Fibroblast of skin of left biceps (primary cell): Measurements from ENCODE around the gene OLR1.

Experiments used
- DNase-seq, 2 experiments: peaks; one replicate each; pipeline ENCODE4 v3.0.0-alpha.2; 2013; ENCODE audit warnings: low read depth in 2 of 2

The OLR1 gene

GRCh38 chr12:10153271-10154144 is 18.4 kb downstream of the OLR1 start:
- peak; percentile 32 to 33 for DNase-seq

GRCh38 chr12:10151621-10152020 is 20.3 kb downstream of the OLR1 start:
- no peak for DNase-seq

DNA sequence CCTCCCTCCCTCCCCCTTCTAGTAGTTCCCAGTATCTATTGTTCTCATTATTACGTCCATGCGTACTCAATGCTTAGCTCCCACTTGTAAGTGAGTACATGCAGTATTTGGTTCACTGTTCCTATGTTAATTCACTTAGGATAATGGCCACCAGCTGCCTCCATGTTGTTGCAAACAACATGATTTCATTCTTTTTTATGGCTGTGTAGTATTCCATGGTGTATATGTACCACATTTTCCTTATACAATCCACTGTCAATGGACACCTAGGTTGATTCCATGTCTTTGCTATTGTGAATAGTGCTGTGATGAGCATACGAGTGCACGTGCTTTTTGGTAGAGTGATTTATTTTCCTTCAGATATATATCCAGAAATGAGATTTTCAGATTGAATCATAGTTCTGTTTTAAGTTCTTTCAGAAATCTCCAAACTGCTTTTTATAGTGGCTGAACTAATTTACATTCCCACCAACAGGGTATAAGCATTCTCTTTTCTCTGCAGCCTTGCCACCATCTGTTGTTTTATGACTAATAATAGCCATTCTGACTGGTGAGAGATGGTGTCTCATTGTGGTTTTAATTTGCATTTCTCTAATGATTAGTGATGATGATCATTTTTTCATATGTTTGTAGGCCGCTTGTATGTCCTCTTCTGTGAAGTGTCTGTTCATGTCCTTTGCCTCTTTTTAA is 24.1 kb downstream of the OLR1 start:
- DNase-seq, result no peak

DNA sequence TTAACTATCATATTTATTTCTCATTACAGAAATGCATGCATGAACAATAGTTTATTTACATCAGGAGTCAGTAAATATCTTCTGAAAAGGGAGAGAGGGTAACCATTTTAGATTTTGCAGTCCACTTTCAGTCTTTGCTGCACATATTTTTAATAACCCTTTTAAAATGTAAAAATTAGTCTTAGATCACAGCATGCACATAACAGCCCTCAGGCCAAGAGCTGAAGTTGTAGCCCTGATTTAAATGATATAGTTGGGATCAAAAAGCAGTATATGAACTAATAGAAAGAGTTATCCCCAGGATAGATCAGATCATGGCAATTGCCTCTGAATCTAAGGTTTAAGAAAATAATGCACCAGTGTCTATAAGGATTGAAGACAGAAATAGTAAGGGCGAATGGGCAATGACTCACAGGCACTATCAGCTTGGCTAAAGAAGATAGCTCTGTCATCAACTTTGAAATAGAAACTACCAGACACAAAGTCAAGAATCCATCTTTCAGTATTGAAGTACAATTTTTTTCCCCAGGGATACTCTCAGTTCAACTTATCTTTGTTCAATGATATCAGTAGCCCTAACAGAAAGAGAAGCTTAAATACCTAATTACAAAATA is 28.8 kb downstream of the OLR1 start:
- no peak for DNase-seq

DNA sequence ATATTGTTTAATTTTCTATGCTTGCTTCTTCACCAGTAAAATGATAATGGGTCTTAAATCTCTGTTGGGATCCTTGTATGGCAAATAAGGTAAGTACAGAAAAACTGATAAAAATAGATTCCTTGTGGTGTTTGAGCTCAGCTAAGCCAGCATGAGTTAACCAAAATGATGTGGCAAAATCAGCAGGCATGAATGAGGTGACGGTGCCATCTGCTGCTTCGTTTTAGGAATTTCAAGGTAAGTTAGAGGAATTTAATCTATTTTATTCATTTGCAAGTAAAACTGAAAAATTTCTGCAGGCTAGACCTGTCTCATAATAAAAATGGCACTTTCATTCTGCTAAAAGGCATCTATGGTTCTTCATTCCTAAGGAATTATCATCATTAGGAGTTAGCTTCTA is 31.9 kb downstream of the OLR1 start:
- peak in 1 of 2 experiments; percentile 17 for DNase-seq

DNA sequence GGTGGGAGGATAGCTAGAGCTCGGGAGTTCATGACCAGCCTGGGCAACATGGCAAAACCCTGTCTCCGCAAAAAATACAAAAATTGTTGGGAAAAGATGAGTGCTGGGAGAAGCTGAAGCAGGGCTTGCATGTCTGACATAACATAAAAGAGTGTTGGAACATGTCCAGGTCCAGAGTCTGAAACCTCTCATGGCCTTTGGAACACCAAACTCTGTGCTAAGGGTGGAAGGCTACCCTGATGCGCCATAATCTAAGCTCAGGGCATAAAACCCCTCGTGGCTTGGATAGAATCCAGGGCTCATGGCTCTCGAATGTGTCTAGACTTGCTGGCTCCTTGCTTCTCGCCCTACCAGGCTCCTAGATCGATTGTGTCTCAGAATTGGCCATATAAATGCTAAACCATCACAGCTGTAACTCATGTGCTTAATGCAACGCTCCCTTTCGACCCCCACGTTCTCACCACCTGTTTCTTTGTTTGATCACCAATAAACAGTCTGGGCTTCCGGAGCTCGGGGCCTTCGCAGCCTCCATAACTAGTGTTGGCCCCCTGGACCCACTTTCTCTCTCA is 35.2 kb downstream of the OLR1 start:
- DNase-seq, result no peak

DNA sequence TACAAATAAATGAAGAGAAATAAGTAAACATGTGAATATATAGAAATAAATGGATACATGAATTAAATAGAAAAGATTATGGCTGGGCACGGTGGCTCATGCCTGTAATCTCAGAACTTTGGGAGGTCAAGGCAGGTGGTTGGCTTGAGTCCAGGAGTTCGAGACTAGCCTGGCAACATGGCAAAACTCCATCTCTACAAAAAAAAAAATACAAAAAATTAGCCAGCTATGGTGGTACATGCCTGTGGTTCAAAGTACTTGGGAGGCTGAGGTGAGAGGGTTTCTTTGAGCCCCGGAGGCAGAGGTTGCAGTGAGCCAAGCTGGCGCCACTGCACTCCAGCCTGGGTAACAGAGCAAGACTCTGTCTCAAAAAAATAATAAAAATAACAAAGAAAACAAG is 36.8 kb downstream of the OLR1 start:
- no peak for DNase-seq

- DNase-seq, result no peak
Measured at GRCh38 chr12:10132850-10133370, 39.0 kb downstream of the OLR1 start.

DNA sequence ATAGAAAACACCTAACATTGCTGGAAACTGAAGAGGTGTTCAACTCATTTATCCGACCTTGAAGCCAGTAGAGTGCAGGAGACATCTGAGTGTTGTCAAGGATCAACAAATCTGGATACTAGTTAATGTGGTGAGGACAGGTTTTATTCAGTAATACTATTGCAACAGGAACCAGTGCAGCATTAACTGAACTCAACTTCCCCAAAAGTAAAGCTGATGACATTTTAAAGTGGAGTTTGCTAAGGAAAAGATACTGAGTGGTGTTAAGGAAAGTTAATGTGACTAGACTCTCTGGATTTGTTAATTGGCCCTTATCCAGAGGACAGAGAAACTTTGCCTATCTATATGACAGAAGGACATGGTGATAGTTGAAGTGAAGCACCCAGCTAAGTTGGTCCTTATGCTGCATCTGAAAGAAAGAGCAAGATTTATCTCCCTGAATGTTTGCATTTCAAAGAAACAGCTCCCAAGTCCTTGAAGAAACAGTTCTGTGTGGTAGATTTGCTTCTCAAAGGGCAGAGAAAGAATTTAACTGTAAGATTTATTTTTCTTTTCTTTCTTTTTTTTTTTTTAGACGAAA is 40.7 kb downstream of the OLR1 start:
- DNase-seq, result no peak

- no peak for DNase-seq
Measured at GRCh38 chr12:10130042-10130441, 41.9 kb downstream of the OLR1 start, which contains the start of gene CLEC7A. Gene CLEC7A (minus strand): TSS chr12:10130199. CDS start chr12:10130082, 117 bp downstream.

GRCh38 chr12:10128687-10129086 is 43.2 kb downstream of the OLR1 start:
- no peak for DNase-seq

DNA sequence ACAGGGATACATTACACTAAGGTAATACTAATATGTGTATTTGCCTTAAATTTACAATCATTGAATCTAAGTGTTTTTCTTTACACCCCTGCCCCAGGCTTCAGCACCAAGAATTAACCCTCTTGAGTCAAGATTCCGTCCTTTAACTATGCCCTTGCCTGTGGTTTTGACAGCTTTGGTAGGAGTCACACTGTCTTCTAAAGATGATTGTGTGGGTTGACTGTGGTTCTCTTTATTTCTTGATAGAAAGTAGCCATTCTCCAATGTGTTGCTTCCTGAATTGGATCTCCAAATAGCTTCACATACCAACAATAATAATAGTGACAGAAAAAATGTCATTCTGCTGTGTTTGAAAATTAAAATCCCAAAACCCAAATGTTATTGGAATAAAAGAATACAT is 45.5 kb downstream of the OLR1 start:
- DNase-seq, result no peak

GRCh38 chr12:10122689-10123088 is 49.2 kb downstream of the OLR1 start:
- DNase-seq, result no peak

- DNase-seq, result no peak
Measured at GRCh38 chr12:10121278-10121677, 50.7 kb downstream of the OLR1 start.

DNA sequence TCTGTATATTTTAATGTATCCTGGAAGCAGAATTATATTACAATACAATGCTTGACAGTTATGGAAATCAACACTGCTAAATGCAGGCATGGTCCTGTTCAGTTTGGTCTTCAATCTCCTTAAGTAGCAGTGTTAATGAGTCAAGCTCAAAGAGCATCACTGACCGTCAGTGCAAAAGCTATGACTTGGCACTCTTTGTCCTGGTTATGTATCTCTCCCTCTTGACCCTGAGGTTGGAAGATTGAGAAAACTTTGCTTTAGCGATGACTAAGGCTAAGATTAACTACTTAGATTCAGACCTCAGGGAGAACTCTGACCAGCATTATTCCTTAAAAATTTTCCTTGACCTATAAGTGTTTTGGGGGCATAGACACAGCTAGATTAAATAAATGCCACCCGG is 52.9 kb downstream of the OLR1 start:
- no peak for DNase-seq

GRCh38 chr12:10115890-10116289 is 56.0 kb downstream of the OLR1 start:
- no peak for DNase-seq

GRCh38 chr12:10115311-10115710 is 56.6 kb downstream of the OLR1 start:
- DNase-seq, result no peak

DNA sequence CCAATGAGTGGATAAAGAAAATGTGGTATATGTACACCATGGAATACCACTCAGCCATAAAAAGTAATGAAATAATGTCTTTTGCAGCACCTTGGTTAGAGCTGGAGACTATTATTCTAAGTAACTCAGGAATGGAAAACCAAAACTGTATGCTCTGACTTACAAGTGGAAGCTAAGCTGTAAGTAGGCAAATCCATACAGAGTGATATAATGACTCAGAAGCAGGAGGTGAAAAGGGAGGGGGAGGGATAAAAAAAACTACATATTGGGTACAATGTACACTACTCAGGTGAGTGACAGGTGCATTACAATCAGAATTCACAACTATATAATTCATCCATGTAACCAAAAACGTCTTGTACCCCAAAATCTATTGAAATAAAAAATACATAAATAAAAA is 58.0 kb downstream of the OLR1 start:
- DNase-seq, result no peak

- no peak for DNase-seq
Measured at GRCh38 chr12:10113075-10113474, 58.9 kb downstream of the OLR1 start.

DNA sequence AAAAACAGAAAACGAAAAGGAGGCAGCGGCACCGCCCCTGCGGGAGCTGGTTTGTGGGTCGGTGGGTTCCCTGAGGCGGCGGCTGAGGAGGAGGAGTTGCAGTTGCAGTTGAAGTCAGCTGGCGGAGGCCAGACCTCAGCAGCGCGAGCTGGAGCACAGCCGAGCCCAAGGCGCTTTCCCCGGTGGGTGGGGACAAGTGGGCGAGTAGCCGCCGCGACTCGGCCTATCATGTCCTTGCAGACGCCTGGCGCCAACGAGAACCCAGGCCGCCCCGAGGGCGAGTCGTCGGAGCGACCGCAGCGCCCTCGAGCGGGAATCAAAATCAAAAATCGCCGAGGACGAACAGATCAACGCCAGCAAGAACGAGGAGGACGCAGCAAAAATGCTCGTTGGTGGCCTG is 60.5 kb downstream of the OLR1 start:
- no peak for DNase-seq

DNA sequence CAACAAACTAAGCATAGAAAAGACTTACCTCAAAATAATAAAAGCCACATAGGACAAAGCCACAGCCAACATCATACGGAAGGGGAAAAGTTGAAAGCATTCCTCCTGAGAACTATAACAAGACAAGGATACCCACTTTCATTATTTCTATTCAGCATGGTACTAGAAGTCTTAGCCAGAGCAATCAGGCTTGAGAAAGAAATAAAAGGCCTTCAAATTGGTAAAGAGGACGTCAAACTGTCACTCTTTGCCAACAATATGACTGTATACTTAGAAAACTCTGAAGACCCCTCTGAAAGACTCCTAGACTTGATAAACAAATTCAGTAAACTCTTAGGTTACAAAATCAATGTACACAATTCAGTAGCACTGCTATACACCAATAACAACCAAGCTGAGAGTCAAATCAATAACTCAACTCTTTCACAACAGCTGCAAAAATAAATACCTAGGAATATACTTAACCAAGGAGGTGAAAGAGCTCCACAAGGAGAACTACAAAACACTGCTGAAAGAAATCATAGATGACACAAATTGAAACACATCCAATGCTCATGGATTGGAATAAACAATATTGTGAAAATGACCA is 61.6 kb downstream of the OLR1 start:
- DNase-seq, result no peak
